Right cardiac atrium (tissue), 5 donors: ENCODE data around the gene ATP2B3. TPM values are rescaled to one million over a fixed set of nuclear protein-coding genes. Genes with fewer than 3 reads are reported as not detected.

Source experiments
- ATAC-seq, 2 donors: fragments of 200-7000 bp; cut with Tn5 transposase; one replicate each; pipeline versions ENCODE4 v1.8.0 to v1.9.1; 2020; ENCODE audit warnings: moderate library complexity in 2 of 2, mild to moderate bottlenecking in 1 of 2
- DNase-seq, 3 donors: peaks; one replicate each; pipeline ENCODE4 v3.0.0-alpha.2; 2020
- H3K27ac ChIP-seq: one replicate; pipeline ENCODE4 v1.5.1; 2013; ENCODE audit warnings: mild to moderate bottlenecking, low read length, control low read depth, moderate library complexity
- H3K27me3 ChIP-seq: one replicate; pipeline ENCODE4 v1.6.1; 2013; ENCODE audit not compliant: control insufficient read depth, insufficient read depth
- H3K4me1 ChIP-seq: one replicate; pipeline ENCODE4 v1.6.1; 2013; ENCODE audit warnings: low read length; ENCODE audit not compliant: control insufficient read depth, insufficient read depth
- H3K4me3 ChIP-seq: one replicate; pipeline ENCODE4 v1.5.1; 2013; ENCODE audit warnings: low read length, control low read depth
- H3K9me3 ChIP-seq: one replicate; pipeline ENCODE4 v1.6.1; 2013; ENCODE audit warnings: low read length; ENCODE audit not compliant: control insufficient read depth
- WGBS: extraction: QIAGEN DNeasy Blood & Tissue Kit; methylation state at CpG from one replicate; pipeline ENCODE4 v1.1.7; 2013; 5-methylcytosine and 5-hydroxymethylcytosine counted together
- intact Hi-C, 4 donors: fragments of 100-400 bp; cut with DNase I; formaldehyde crosslinking; loops; one replicate each; pipeline versions ENCODE4 v1.11.0 to v1.14.0; 2022 to 2023
- polyA plus RNA-seq: library from polyadenylated mRNA; stranded (reverse); fragments of 200-250 nt; gene quantifications from one replicate; pipeline ENCODE4 v1.2.3, GENCODE V29; 2013
- total RNA-seq, 4 donors: library from RNA; stranded (reverse); fragmentation: NEBNext Ultra II Directional; extraction: Animal tissue kit (Norgen Biotek cat#: 25700); gene quantifications; one replicate each; pipeline ENCODE4 v1.2.1, GENCODE V29; 2021
- donor health status: healthy with polysubstance abuse.
- donor health status: DM: no; HTN: yes; CAD: no.
- donor health status: DM: no; HTN: no; CAD: no.
- donor health status: DM: no; HTN: yes; CAD: no; lungs with severe emphysema.
- donor health status: DM: yes; HTN: yes; CAD: no.

The ATP2B3 gene
- total and polyA plus RNA-seq, 5 donors: under 0.01 TPM; not detected in 4

- Histone ChIP-seq H3K27ac (no peak overlapping the region), H3K4me3 (no peak overlapping the region), H3K9me3 (no peaks in the 10 kb centered on the region), H3K4me1 (no peaks in the 10 kb centered on the region), H3K27me3 (no peaks in the 10 kb centered on the region)
- DNase-seq: peak in 1 of 3 donors; percentile 22
- ATAC-seq: no peak
- intact Hi-C loops: loop anchor here in 3 of 4 donors (10.0 kb wide), 2 partner anchors 87 to 107 kb away; partner anchors contain the start of gene DUSP9 (in 1 of the 3)
- 86% methylated on average over 19 of the region's 19 CpGs for WGBS
These were observed 40.3 kb downstream of the ATP2B3 start for GRCh38 chrX:153557618-153558355.

GRCh38 chrX:153560000-153560399, 42.6 kb downstream of the ATP2B3 start:
- DNase-seq (peak in 1 of 3 donors; percentile 32), ATAC-seq (peak; percentile 29 to 45)
- intact Hi-C loops: loop anchor here in 3 of 4 donors (10.0 kb wide), 2 partner anchors 85 to 105 kb away; partner anchors contain the start of gene DUSP9 (in 1 of the 3)
- Histone ChIP-seq H3K4me1 (no peaks in the 10 kb centered on the region), H3K27ac (no peak overlapping the region), H3K4me3 (no peak overlapping the region), H3K27me3 (no peaks in the 10 kb centered on the region), H3K9me3 (no peaks in the 10 kb centered on the region)
- 42% methylated on average over 9 of the region's 9 CpGs for whole genome bisulfite sequencing

GRCh38 chrX:153560466-153560865, 43.0 kb downstream of the ATP2B3 start:
- WGBS: 86% methylated on average over 22 of the region's 22 CpGs
- Histone ChIP-seq H3K27me3 (no peaks in the 10 kb centered on the region), H3K27ac (no peak overlapping the region), H3K4me1 (no peaks in the 10 kb centered on the region), H3K4me3 (no peak overlapping the region), H3K9me3 (no peaks in the 10 kb centered on the region)
- no peak for DNase-seq
- intact Hi-C loops: no loop called here
- ATAC-seq: no peak

GRCh38 chrX:153561337-153561736, 43.9 kb downstream of the ATP2B3 start:
- 94% methylated on average over 7 of the region's 7 CpGs for WGBS
- ATAC-seq (no peak), DNase-seq (no peak)
- Histone ChIP-seq H3K4me1 (no peaks in the 10 kb centered on the region), H3K27me3 (no peaks in the 10 kb centered on the region), H3K9me3 (no peaks in the 10 kb centered on the region), H3K4me3 (no peak overlapping the region), H3K27ac (no peak overlapping the region)
- intact Hi-C loops: no loop called here

GRCh38 chrX:153562546-153562945, 45.1 kb downstream of the ATP2B3 start:
- H3K9me3 ChIP-seq: no peaks in the 10 kb centered on the region
- intact Hi-C loops: no loop called here
- no peaks in the 10 kb centered on the region for H3K4me1 ChIP-seq
- no peak overlapping the region for H3K4me3 ChIP-seq
- ATAC-seq (no peak), DNase-seq (no peak)
- no peaks in the 10 kb centered on the region for H3K27me3 ChIP-seq
- H3K27ac ChIP-seq: no peak overlapping the region
- over 99% methylated on average over 9 of the region's 9 CpGs for WGBS

- intact Hi-C loops: no loop called here
- H3K4me1 ChIP-seq: no peaks in the 10 kb centered on the region
- H3K9me3 ChIP-seq: no peaks in the 10 kb centered on the region
- no peaks in the 10 kb centered on the region for H3K27me3 ChIP-seq
- peak in 1 of 3 donors; percentile 68 for DNase-seq
- 75% methylated on average over 14 of the region's 14 CpGs for WGBS
- no peak overlapping the region for H3K27ac ChIP-seq
- H3K4me3 ChIP-seq: no peak overlapping the region
- ATAC-seq: peak in 1 of 2 donors; percentile 13
These were observed 46.7 kb downstream of the ATP2B3 start for GRCh38 chrX:153564047-153564606.

GRCh38 chrX:153565996-153566580, 48.6 kb downstream of the ATP2B3 start:
- H3K9me3 ChIP-seq: no peaks in the 10 kb centered on the region
- H3K27ac ChIP-seq: no peak overlapping the region
- no peak overlapping the region for H3K4me3 ChIP-seq
- intact Hi-C loops: no loop called here
- DNase-seq (peak in 1 of 3 donors; percentile 9), ATAC-seq (no peak)
- WGBS: 78% methylated on average over 9 of the region's 9 CpGs
- H3K4me1 ChIP-seq: no peaks in the 10 kb centered on the region
- no peaks in the 10 kb centered on the region for H3K27me3 ChIP-seq

- WGBS: 85% methylated on average over 21 of the region's 21 CpGs
- H3K9me3 ChIP-seq: no peaks in the 10 kb centered on the region
- no peak overlapping the region for H3K4me3 ChIP-seq
- peak in 1 of 3 donors; percentile 9 for DNase-seq
- H3K27me3 ChIP-seq: no peaks in the 10 kb centered on the region
- no peak for ATAC-seq
- no peaks in the 10 kb centered on the region for H3K4me1 ChIP-seq
- H3K27ac ChIP-seq: no peak overlapping the region
- intact Hi-C loops: no loop called here
These were observed 51.1 kb downstream of the ATP2B3 start for GRCh38 chrX:153568451-153569011.

- peak in 1 of 3 donors; percentile 3 for DNase-seq
- intact Hi-C loops: no loop called here
- Histone ChIP-seq H3K4me3 (no peak overlapping the region), H3K27me3 (no peaks in the 10 kb centered on the region), H3K27ac (no peak overlapping the region), H3K9me3 (no peaks in the 10 kb centered on the region), H3K4me1 (no peaks in the 10 kb centered on the region)
- ATAC-seq: no peak
- WGBS: 89% methylated on average over 13 of the region's 13 CpGs
These were observed 52.0 kb downstream of the ATP2B3 start for GRCh38 chrX:153569475-153569874.

GRCh38 chrX:153571534-153571908, 54.1 kb downstream of the ATP2B3 start:
- WGBS: 74% methylated on average over 6 of the region's 6 CpGs
- H3K27me3 ChIP-seq: no peaks in the 10 kb centered on the region
- intact Hi-C loops: no loop called here
- H3K27ac ChIP-seq: no peak overlapping the region
- H3K9me3 ChIP-seq: no peaks in the 10 kb centered on the region
- H3K4me1 ChIP-seq: no peaks in the 10 kb centered on the region
- DNase-seq: no peak
- no peak overlapping the region for H3K4me3 ChIP-seq
- no peak for ATAC-seq

GRCh38 chrX:153572601-153573000, 55.2 kb downstream of the ATP2B3 start:
- Histone ChIP-seq H3K4me3 (no peak overlapping the region), H3K9me3 (no peaks in the 10 kb centered on the region), H3K27me3 (no peaks in the 10 kb centered on the region), H3K27ac (no peak overlapping the region), H3K4me1 (no peaks in the 10 kb centered on the region)
- ATAC-seq (no peak), DNase-seq (no peak)
- intact Hi-C loops: no loop called here
- 96% methylated on average over 10 of the region's 10 CpGs for WGBS
